HT1080 (cell line): Measurements from ENCODE around the gene FARP1. TPM values are rescaled to one million over a fixed set of nuclear protein-coding genes. Genes with fewer than 3 reads are reported as not detected.
"Not testable (repeated sequence)": the region's sequence is repeated elsewhere in the genome, so short reads cannot be mapped to it uniquely, and the experiment has no call there.

ENCODE experiments used
- DNase-seq: peaks from one replicate; pipeline ENCODE4 v3.0.0-alpha.2; 2015; ENCODE audit warnings: low read depth
- total RNA-seq: library from RNA; depleted of rRNA; stranded (reverse); fragments of >200 nt; shearing (Covaris generic); gene quantifications from 2 replicates; pipeline ENCODE4 v1.2.3, GENCODE V29; 2014

The FARP1 gene
- total RNA-seq, 1 experiment from 2014 or later: 17.7 TPM

DNA sequence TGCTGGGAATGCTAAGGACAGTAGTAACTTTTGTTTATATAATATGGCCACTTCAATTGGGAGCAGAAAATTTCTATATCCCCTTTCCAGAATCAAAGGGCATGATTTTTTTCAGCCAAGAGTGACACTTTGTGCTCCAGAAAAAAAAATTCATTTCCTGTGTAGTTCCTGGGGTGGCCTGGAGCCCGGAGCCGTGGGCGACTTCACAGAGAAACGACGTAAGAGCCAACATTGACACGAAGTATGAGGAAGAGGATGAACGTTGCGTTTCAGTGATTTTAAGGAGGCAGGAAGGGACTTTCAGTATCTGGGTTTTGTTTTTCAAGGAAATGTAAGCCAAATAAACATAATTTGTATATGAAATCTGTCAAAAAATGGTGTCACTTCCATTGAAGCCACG, 246.4 kb downstream of the FARP1 start:
- DNase-seq: no peak

DNA sequence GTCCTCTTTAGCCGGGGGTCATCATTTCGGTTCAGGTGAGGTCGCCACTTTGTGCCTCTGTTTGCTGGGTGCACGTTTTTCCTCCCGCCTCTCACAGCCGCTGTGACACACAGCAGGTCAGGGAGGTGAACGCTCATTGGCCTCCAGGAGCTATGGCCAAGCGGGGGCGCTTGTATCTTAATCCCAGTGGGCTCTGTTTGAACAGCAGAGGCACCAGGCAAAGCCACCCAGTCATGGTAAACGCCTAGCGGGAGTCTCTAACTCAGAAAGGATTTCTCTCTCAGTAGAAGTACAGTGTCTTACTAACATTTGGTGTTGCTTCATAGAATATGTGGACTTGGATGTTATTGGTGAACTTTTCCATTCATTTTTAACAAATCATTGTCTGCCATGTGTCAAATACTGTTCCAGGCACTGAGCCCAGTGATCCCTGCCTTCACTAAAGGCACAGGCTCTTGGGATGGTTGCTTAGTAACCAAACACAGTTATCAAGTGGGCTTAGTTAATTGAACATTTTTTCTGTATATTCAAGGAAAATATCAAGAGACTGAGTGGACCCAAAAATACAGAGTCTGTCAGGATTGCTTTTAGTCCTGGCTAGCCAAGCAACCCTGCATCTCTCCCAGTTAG, 247.3 kb downstream of the FARP1 start:
- no peak for DNase-seq

GRCh38 chr13:98393873-98394272, 251.0 kb downstream of the FARP1 start:
- no peak for DNase-seq

DNA sequence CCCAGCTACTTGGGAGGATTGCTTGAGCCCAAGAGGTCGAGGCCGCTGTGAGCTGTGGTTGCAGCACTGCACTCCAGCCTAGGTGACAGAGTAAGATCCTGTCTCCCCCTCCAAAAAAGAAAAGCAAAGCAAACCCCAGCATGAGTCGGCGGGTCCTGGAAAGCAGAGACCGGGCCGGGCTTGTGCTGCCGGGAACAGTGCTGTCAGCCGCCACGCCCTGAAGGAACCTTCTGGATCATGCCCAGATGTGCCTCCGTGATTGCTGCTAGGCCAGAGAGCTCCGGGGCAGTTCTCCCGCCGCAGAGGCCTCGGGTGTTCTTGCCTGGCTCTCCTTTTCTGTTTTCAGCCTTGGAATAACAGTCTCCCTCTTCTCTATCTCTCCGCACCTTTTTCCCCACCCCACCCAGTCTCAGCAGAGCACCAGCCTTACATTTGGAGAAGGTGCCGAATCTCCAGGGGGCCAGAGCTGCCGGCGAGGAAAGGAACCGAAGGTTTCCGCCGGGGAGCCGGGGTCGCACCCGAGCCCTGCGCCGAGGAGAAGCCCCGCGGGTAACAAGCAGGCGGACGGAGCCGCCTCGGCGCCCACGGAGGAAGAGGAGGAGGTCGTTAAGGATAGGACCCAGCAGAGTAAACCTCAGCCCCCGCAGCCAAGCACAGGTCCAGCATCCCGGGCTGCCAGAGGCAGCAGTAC, 252.1 kb downstream of the FARP1 start:
- no peak for DNase-seq

DNA sequence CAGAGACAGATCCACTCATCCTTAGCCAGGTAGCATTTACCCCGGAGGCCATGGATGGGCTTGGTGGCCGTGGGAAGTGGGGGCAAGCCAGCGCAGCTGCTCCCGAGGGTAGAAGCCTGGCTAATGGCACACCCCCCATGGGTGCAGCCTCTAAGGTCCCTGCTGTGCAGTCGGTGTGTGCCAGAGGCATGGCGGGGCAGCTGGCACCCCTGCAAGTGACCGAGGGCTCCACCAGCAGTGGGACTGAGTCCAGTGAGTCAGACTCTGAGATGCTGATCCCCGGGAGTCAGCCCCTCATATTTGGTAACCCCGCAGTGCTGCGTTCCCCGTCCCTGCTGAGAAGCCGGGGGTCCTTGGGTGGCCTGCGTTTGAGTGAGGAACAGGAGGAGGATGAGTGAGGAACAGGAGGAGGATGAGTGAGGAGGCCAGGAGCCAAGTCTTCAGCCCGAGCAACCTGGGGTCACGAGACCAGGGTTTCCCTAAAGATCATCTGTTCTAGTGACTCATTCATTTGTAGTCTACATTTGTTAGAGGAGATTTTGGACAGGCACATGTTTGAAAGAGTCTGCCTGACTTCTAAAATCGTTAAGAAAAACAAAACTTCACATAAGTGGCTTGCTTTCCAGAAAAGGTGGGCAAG, 253.3 kb downstream of the FARP1 start:
- no peak for DNase-seq

DNA sequence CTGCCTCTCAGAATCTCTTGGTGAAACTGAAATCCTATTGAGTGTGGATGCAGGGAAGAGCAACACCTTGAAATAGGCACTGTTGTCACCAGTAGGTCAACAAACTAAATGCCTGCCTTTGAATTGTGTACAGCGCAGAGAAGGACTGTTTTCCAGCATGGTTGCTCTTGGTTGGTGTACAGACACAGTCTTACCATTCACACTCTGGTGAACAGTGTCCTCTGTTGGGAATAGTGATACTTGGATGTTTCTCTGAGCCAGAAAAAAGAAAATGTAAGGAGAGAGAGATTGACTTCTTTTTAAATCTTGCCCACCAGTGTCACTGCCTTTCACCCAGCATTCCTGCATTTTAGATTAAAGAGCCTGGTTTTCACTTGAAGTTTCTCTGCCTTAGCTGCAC, 254.3 kb downstream of the FARP1 start:
- no peak for DNase-seq

DNA sequence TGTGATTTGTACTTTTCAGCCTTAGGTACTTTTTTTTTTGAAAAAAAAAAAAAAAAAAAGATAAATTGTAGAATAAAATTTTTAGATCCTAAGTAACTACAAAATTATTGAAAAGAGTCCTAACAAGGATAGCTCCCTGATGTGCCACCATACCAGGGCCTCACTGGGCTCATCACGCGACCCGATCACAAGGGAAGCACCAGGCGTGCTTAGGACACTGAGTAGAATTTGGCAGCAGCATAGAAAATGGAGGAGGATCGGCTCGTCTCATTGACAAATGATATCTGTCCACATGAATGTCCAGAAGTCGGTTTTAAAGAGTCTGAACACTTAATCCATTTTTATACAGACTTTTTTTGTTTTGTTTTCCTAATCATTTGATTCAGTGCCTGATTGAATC, 255.0 kb downstream of the FARP1 start:
- DNase-seq: no peak

- no peak for DNase-seq
These were observed 255.7 kb downstream of the FARP1 start for GRCh38 chr13:98398581-98398980.

DNA sequence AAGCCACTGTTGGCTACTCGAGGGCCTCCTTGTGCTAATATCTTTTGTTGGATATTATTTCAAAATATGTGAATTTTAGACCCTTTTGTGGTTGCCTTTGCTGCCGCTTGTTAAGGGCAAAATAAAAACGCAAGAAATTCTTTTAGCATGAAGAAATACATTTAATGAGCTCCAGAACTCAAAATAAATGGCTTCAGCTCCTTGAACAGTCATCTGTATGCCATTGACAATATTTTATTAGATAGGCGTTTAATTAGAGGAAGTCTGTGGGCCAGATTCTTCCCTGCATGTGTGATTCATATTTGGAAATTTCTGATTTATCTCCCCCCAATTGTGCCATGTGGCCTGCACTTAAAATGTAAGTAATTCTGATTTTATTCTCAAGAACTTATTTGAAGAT, 256.9 kb downstream of the FARP1 start:
- no peak for DNase-seq

DNA sequence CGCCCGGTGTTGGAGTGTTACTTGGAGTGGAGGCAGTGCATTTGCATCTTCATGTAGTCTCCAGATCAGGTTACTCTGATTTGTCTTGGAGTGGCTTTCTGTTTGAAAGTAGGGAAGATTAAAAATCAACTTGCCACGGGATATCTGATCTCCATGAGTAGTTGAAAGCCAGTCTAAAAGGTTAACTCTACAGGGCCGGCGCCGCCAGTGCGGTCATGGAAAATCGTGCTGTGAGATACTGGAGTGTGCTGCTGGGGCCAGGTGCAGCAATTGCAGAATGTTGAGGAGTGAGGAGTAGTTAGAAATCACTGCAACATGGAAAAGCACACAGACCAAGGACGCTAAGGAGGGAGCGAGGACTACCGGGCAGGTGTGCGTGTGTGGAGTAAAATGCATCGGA, 259.0 kb downstream of the FARP1 start:
- no peak for DNase-seq

DNA sequence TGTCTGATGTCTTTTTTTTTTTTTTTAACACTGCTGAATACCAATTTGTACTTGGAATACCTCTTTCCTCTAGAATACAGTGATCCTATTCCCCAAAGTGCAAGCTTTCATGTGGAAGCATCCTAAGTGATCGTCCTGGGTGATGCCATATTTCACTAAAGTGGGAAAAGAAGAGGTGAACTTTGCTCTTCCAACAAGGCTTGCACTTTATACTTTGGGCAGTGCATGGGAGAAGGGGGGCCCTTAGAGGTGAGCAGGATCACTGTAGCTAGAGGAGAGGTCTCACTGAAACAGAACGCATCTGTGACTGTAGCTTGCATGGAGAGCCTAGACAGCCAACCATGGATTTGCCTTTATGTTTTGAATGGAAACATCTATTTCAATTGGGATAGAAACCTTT, 260.2 kb downstream of the FARP1 start:
- DNase-seq: no peak

GRCh38 chr13:98405107-98405571, 262.2 kb downstream of the FARP1 start:
- DNase-seq: no peak

GRCh38 chr13:98405690-98406344, 262.9 kb downstream of the FARP1 start:
- DNase-seq: no peak

DNA sequence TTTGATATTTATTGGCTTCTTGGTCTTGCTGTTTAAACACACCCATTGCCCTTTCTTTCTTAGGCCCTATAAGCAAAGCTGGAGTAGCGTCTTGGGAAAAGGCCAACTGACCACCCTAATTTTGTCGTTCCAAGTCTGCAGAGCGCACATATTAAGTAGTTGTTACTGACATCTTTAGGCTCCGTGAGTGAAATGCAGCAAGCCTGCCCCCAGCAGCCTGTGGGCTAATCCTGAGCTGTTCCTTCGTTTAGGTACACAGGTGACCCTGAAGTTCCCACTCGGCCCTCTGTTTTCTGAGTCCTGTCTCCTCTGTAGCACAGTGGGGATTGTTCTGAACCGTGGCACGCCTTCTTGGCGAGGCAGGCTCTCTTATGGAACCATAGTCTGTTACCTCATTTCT, 263.5 kb downstream of the FARP1 start:
- DNase-seq: no peak

GRCh38 chr13:98406971-98407370, 264.1 kb downstream of the FARP1 start:
- DNase-seq: no peak

GRCh38 chr13:98407575-98407974, 264.7 kb downstream of the FARP1 start:
- DNase-seq: no peak

- DNase-seq: no peak
These were observed 266.4 kb downstream of the FARP1 start for GRCh38 chr13:98409281-98409680.

DNA sequence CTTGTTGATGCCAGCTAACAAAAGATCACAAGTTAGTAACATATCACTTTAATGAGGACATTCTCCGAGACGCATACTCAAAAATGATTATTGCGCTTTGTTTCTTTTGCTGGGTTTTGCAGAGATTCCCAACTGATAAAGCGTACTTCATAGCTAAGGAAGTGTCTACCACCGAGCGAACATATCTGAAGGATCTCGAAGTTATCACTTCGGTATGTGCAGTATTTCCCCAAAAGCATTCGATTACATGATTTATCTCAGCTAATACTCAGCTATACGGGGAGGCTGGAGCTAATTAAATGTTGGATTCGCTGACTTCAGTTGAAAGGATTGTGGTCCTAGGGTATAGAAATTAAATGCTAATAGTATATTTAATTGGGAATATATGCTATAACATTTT, 267.7 kb downstream of the FARP1 start:
- no peak for DNase-seq

GRCh38 chr13:98411013-98411412, 268.1 kb downstream of the FARP1 start:
- no peak for DNase-seq

- DNase-seq: no peak
These were observed 268.8 kb downstream of the FARP1 start for GRCh38 chr13:98411617-98412265.

DNA sequence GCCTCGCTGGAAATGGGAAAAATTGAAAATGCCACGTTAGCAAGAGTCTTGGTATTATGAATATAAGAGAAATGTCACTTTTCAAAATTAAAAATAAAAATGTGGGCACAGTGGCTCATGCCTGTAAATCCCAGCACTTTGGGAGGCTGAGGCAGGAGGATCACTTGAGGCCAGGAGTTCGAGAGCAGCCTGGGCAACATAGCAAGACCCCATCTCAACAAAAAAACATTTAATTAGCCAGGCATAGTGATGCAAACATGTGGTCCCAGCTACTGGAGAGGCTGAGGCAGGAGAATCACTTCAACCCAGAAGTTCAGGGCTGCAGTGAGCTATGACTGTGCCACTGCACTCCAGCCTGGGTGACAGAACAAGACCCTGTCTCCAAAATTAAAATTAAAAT, 270.4 kb downstream of the FARP1 start:
- not testable (repeated sequence) for DNase-seq

GRCh38 chr13:98413796-98414195, 270.9 kb downstream of the FARP1 start:
- no peak for DNase-seq
